COLO668 (cell line): ENCODE data around the gene ARSG.

Experiments used
- DNase-seq: peaks from one replicate; lab custom pipeline; 2025; ENCODE audit not compliant: unreplicated experiment; lab: John Stamatoyannopoulos, UW

The ARSG gene

DNA sequence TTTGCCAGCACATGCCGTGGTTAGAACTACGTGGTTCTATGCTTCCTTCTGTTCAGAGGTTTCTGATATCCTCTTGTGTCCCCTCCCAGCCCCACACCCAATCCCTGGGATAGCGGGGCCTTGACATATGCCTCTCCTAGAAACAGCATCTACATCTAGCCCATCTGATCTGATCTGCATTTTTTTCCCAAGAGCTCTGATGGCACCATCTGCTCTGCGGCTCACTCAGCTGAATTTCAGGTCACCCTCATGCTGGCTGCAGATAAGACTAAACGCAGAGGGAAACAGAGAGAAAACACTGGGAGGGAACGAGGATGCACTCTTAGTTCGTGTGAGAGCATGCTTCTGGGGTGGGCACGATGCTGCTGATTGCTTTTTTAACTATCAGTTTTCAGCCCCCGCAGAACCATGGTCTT is 155.3 kb downstream of the ARSG start:
- DNase-seq, result no peak

DNA sequence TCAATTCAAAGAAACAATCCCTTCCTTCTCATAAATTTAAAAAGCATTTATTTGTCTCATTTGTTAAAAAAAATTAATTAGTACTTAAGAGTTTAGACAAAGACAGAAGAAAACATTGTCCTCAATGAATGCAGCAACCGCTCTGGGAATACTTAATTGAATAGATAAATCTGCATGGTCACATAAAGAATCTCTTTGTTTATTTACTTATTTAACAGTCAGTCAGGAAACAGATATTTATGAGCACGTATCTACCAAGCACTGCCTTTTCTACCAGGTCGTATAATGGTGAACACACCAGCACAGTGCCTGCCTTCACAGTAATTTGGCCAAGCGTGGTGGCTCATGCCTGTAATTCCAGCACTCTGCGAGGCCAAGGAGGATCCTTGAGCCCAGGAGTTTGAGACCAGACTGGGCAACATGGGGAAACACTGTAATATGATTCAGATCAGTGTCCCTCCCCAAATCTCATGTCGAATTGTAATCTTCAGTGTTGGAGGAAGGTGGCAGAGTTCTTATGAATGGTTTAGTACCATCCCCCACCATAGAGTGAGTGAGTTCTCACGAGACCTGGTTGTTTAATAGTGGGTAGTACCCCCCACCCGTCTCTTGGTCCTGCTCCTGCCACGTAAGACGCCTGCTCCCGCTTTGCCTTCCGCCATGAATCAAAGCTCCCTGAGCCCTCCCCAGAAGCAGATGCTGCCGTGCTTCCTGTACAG is 157.9 kb downstream of the ARSG start:
- no peak for DNase-seq

DNA sequence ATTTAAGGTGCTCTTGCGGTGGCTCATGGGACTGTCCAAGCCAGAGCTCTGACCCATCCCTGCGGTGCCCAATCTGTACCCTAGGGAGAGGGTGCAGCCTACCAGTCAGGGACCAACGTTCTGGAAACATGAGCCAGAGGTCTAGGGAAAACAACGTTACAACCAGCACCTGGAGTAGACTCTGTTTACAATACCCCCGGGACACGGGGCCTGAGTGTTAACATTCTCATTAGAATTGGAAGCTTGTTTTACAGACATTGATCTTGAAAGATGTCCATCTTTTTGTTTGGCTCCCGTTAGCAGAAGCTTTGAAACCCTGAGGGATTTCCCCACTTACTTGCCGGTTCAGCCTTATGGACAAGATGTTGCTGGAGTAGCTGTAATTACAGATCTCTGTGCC is 159.1 kb downstream of the ARSG start:
- DNase-seq, result peak; percentile 28

DNA sequence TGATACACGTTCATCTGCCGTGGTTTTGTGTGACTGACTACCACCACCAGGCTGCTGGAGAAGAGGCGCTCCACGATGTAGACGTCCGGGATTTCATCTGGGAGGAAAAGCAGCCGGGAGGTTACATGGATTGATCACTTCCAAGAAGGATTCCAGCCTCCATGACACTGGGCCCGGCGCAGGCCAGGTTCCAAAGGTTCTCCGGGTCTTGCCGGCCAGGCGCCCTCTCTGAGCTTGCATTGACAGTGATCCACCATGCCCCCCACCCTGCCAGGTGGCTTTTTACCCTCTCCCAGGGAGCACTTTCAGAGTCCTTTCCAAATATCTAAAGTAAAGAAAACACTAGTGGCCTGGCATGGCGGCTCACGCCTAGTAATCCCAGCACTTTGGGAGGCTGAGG is 159.5 kb downstream of the ARSG start:
- DNase-seq, result peak; percentile 11

DNA sequence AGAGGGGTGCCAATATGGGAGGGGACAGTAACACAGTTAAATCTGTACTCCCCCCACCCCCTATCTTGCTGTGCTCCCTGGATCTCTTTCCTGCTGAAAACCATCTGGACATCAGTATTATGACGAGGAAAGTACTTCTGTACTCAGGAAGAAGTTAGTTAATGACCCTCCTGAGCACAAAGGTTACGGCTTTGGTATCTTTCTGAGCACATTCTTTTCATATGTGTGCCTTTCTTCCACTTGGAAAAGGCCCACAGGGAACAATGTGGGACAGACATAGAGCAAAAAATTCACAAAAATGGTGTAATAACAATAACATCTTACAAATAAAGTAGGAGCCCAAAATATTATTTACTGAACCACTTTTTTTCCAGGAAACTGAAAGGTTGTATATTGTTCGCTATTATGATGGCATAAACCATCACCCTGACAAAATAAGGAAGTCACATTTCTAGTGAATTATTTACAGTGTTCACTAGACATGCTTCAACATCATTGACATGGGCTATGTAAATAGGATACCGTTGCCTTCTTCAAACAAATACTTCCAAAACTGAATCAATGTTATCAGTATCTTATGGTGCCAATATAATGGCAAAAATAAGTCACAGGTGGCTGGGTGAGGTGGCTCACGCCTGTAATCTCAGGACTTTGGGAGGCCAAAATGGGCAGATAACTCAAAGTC is 160.5 kb downstream of the ARSG start:
- no peak for DNase-seq

DNA sequence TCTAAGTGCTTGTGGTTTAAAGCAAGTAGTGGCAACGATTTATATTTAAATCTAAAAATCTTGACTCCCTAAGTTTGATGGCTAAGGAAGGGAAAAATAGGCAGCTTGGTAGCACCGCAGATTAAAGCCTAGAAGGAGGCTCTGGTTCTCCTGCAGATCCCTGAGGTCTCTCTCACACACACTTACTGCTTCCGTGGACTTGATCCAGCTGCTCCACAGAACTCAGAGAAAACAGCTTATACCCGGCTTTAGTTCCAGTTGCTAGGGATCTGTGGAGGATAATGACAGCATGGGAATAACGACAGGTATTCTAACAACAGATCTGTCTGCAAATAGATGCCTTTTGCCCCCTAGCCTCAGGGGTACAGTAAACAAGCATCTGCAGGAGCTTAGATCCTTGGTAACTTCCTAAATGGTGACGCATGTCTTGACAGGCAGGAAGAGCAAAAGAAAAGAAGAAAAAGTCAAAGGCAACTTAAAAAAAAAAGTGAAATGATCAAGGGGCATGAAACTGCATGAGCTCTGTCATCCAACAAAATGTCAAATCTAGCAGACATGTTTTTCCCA is 161.5 kb downstream of the ARSG start:
- DNase-seq, result no peak

DNA sequence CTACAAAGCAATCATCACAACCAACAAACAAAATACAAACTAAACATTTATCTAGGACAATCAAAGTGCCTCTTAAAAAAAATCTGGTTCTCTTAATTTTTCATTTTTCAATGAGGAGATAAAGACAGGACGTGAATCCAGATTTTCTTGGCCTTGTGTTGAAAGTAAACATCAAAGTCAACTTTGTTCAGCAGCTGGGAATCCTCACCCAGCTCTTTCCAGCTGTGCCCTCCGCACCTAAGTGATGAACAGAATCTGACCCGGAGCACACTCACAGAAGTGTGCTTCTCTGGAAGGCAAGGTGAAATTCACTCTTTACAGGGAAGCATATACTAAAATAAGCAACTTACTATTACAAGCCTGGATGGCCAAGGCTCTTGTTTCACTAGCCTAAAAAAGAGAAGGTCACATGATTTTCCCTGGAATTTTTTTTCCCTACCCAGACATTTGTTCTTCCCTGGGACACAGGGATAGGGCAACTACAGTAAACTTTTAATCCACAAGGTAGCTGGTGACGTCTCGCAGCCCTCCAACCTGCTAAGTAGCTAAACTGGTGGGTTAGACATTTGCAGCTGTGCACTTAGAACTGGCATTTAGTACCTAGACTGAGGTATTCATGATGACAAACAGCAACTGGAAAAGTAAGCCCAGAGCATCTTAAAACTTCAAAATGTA is 162.8 kb downstream of the ARSG start:
- no peak for DNase-seq

DNA sequence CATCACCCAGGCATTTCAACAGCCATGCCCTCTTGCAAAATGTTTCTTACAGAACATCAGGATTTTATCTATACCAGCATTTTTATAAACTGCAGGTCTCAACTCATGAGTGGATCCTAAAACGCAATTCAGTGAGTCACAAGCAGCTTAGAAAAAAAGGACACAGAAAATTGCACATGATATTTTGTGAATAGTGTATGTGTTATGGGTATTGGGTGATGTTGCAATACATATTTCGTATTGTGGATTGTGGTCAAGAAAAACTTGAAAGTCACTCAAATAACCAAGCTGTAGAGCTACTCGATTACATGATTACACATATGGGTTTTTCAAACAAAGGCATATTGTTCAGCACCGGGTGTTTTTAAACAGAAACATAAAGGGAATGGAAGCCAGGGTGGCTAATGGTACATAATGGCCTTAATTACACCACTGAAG is 164.6 kb downstream of the ARSG start:
- DNase-seq, result no peak

DNA sequence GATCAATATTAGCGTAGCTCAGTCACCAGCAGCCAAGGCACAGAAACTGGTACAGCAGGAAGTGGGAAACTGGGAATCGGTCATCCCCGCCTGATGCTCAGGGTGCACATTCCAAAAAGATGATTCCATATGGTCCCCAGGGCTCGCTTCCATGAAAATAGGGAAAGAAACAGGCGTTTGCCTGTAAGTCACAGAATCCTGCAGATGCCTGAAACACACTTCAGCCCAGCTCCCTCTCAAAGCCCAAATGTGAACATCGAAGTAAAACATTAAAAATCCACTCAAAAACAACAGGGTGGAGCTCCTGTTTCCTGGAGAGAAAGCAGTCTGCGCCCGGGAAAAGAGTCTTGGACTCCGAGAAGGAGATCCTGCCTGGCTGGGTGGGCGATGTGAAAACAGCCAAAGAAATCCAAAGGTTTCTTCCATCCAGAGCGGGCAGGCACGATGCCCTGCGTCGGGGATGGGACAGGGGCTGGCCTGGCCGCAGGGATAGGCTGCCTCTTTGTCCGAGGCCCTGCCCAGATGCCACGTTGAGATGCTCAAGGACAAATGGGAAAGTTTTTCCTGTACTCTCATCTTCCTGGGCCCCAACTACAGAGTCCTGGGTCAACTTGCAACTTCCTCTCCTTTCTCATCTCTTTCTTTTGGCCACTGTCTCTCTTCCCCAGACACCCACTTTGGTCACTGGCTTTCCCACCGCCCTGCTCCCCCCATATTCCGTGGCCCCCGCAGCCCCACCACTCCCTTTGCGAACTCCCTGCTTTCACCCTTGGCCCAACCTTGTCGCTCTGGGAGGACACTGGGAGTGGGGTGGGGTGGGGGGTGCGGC is 165.3 kb downstream of the ARSG start:
- DNase-seq, result peak; percentile 39

DNA sequence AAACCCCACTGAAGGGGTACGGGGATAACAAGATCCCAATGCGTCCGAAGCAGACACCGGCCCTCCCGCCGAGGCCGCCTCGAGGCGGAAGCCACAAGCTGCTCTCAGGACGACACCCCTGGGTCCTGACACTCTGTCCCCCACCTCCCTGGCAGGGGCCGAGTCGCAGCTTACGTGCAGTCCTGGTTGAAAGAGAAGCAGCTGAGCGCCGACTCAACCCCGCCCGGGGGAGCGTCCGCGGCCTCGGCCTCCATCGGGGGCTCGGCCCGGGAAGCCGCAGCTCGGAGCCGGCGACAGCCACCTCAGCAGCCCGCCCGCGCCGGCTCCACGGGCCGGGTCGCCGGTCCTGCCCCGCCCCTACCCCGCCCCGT is 165.9 kb downstream of the ARSG start, which contains the start of gene WIPI1:
TSS of gene WIPI1 (minus strand) at position 329 of the 371 bp plus-strand sequence. CDS start at position 254, 75 bp downstream.
- DNase-seq, result no peak

DNA sequence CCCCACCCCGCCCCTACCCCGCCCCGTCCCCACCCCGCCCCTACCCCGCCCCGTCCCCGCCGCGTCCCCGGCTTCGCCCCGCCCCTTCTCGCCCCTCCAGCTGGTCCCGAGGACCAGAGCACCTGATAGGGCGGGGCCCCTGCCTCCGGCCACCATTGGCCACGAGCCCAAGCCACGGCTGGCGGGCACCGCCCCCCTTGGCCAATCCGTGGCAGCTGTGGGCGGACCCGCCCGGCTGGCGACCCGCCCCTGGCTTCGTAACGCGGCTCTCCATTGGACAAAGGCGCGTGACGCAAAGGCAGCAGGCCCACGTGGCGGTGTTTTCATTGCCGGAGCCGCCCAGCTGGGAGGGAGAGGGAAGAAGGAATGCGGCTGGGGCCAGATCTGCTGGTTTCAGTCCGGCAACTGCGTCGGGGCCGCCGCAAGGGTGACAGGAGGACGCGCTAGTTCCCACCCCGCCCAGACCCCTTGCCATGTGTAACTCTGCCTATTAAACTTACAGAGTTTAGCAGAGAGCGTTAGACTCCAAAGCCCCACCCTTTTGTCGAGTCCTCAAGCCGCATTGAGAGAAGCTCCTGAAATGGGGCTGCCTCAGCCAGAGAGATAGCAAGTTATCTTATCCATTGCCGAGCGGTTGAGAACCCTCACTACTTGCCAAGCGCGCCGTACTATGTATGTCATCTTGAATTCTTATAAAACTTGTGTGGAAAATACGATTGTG is 166.4 kb downstream of the ARSG start:
- peak; percentile 96 for DNase-seq

DNA sequence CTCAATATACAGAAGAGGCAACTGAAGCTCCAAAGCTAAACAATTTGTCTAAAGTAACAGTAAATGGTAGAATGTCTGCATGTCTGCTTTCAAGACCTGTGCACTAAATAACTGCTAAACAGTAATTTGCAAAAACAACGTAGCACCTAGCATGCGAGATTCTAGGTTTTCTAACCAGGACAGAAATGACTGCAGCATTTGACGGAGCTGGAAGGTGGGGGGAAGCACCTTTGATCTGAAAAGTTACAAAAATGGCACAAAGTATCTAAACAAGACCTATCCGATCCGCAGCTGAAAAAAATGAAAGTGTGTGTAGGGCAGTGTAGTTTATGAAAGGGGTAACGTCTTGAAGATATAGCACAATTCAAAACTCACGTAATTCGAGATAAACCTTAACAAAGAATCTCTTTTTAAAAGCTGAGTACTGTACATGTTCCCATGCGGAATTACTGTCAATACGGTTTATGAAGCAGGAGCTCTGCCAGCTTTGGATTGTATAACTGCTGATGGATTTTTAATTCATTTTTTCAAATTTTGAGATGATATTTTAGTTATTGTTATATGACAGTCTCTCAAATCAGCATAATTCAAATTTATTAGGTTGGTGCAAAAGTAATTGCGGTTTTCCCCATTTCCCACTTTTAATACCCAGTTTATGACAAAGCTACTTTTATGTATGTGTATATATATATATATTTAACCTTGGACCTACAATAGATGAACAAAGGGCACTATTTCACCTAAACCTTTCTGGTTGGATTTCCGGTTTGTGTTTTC is 167.2 kb downstream of the ARSG start:
- DNase-seq, result no peak

DNA sequence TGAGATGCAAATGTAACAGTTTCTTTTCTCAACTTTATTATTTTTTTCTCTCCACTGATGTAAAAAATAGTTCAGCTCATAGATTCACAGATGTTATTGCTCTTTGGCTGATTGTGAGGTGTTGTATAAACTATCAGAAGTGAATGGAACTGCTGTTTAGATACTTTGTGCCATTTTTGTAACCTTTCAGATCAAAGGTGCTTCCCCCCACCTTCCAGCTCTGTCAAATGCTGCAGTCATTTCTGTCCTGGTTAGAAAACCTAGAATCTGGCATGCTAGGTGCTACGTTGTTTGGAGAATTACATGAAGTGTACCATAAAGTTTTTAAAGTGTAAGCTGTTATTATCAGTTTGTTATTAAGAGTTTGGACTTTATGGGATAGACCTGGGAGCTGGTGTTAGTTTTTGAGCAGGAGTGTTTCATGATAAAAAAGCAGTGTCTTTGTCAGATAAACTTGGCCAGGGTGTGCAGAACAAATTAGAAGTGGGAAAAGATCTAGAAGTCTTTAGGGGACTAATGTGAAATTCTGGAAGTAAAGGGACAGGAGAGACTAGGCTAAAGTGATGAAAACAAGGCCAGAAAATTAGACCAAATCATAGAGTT is 167.8 kb downstream of the ARSG start:
- DNase-seq, result no peak

DNA sequence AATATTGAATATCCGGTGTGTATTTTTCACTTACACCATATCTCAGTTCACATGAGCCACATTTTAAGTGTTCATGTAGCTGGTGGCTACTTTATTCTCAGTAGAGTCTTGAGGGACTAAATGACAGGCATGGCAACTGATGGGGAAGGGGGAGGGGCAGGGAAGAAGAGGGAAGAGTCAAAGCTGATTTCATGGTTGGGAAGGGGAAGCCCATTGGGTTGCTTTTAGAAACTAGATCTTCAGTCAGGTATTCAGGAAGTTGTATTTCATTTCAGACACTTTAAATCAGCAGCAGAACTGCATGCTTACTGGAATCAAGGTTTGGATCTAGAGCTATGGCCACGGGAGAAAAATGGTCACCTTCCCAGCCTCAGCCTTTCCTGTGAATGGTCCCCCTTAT is 168.9 kb downstream of the ARSG start:
- DNase-seq, result no peak

DNA sequence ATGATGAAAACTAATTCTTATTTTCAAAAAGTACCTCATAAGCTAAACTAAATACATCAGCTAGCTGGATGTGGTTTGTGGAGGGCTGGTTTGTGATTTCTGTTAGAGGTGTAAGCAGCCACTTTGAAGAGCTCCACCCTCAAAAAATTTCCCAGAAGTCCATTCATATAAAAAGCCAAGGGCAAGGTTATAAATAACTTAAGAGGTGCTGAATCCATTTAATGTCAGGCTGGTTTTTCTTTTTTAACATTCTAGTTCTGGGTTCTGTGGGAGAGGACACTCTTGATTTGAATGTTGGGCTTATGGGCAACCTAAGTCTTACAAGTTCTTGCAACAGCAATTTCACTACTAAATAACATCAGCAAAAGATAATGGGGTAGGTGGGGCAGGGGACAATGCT is 169.4 kb downstream of the ARSG start:
- DNase-seq, result no peak

DNA sequence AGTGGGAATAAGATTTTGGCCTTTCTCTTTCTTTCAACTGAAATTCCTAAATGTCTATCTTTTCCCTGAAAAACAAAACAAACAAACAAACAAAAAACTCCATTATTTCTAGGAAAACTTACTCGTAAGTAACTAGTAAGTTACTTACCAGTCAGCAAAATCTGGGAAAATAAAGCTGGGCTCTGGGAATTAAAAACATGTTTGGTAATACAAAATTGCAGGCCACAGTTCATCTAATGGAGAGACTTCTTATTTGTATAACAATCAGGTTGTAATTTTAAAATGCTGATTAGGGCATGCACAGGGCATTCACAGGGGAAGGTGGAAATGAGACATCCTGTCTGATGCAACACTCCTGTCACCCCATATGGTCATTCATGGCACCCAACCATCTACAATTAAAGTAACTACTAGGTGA is 169.8 kb downstream of the ARSG start:
- DNase-seq, result no peak

DNA sequence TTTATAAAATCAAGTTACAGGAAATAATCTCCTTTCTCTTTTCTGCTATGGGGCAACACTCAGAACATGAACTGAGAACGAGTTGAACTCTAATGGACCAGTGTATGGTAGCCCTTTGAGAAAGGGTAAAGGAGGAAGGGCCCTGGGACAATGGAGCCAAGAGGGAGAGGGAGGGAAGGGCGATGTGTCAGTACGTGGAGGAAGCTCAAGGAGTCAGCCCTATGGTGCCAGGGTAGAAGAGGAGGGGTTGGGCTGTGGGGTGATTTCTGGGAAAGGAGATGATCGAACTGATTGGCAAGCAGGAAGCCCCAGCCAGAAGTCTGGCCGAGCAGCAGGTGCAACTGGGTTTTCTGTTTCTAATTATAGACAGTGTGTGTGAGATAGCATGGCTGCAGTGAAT is 170.3 kb downstream of the ARSG start:
- peak; percentile 27 for DNase-seq

DNA sequence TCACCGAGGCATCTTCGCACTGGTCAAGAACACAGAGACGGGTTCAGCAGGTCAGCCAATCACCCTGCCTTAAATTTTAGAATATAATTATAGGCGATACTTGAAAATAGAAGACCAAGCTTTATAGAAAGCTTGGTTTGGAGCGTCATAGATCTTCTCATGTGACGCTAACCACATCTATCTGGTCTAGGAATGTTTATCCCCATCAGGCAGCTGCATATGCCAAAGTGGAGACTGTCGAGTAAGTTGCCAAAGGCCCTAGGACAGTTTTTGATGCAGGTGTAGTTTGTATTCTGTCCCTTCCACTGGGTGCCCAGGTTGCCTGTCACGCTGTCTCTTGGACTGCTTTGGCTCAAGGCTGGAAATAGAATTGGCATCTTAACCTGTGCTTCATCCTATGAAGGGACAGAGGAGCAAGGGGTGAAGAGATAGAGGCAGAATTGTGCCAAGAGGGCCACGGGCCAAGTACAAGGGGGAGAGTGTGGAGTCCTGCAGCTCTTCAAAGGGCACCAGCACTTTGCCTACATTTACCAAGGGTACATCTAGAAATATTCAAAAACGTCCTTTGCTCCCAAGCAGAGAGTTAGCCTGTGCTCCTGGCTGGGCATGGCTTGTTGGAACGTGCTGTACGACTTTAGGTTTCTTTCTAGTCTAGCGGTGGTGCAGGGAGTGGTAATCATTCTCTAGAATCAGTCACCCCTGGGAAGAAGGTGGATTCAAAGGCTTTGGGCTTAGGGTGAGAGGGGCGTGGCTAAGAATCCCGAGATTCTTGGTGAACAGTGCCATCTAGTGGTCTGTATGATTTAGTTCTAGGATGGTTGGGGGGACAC is 171.3 kb downstream of the ARSG start:
- peak; percentile 54 for DNase-seq
